OCI-LY3 (cell line): ENCODE results near the gene SLC4A4.

Experiments
- H2AFZ ChIP-seq: fragments of 200-600, 300-600 bp; shearing (Covaris generic); 2 replicates; pipeline ENCODE4 v1.6.0; 2014; ENCODE audit warnings: antibody characterized with exemption, low read depth, low read length
- H3K27ac ChIP-seq: fragments of 200-600, 300-600 bp; sonication (generic); 2 replicates; pipeline ENCODE4 v1.5.1; 2014; ENCODE audit warnings: mild to moderate bottlenecking, low read length, moderate library complexity, mixed read lengths
- H3K27me3 ChIP-seq: fragments of 200-600, 300-600 bp; sonication (generic); 2 replicates; pipeline ENCODE4 v1.6.1; 2014; ENCODE audit warnings: low read depth, low read length, mixed read lengths
- H3K36me3 ChIP-seq: fragments of 200-600, 300-600 bp; sonication (generic); replicated peaks from 2 replicates; pipeline ENCODE3; 2014; ENCODE audit warnings: low read depth, low read length, mixed read lengths
- H3K4me1 ChIP-seq: fragments of 300-600, 200-600 bp; sonication (generic); 2 replicates; pipeline ENCODE4 v1.6.1; 2014; ENCODE audit warnings: low read length, mixed read lengths
- H3K4me2 ChIP-seq: fragments of 200-600, 300-600 bp; sonication (generic); 2 replicates; pipeline ENCODE4 v1.6.1; 2014; ENCODE audit warnings: low read length, mixed read lengths
- H3K4me3 ChIP-seq: fragments of 300-600, 200-600 bp; sonication (generic); 2 replicates; pipeline ENCODE4 v1.5.1; 2014; ENCODE audit warnings: antibody characterized with exemption, mild to moderate bottlenecking, low read length, moderate library complexity
- H3K79me2 ChIP-seq: fragments of 300-600, 200-600 bp; shearing (Covaris generic); 2 replicates; pipeline ENCODE4 v1.6.1; 2014; ENCODE audit warnings: mild to moderate bottlenecking, low read length, mixed read lengths
- H3K9ac ChIP-seq: fragments of 300-600, 200-600 bp; shearing (Covaris generic); 2 replicates; pipeline ENCODE4 v1.6.0; 2014; ENCODE audit warnings: mild to moderate bottlenecking, low read length, moderate library complexity
- H3K9me3 ChIP-seq: fragments of 200-600, 300-600 bp; shearing (Covaris generic); 2 replicates; pipeline ENCODE4 v1.6.1; 2014; ENCODE audit warnings: low read length, mixed read lengths; ENCODE audit not compliant: insufficient read depth
- H4K20me1 ChIP-seq: fragments of 200-600, 300-600 bp; sonication (generic); 2 replicates; pipeline ENCODE4 v1.6.1; 2016; ENCODE audit warnings: low read length, mixed read lengths; ENCODE audit not compliant: insufficient read depth
- CTCF ChIP-seq: fragments of 200-600, 300-600 bp; sonication (generic); IDR thresholded peaks from 2 replicates; pipeline ENCODE4 v1.5.1; 2014; ENCODE audit warnings: antibody characterized with exemption, low read length, low read depth
- EZH2phosphoT487 ChIP-seq: fragments of 200-600 bp; shearing (Covaris generic); IDR thresholded peaks from 2 replicates; pipeline ENCODE4 v1.6.1; 2018; ENCODE audit warnings: antibody characterized with exemption, mixed run types, low read depth

Gene SLC4A4

DNA sequence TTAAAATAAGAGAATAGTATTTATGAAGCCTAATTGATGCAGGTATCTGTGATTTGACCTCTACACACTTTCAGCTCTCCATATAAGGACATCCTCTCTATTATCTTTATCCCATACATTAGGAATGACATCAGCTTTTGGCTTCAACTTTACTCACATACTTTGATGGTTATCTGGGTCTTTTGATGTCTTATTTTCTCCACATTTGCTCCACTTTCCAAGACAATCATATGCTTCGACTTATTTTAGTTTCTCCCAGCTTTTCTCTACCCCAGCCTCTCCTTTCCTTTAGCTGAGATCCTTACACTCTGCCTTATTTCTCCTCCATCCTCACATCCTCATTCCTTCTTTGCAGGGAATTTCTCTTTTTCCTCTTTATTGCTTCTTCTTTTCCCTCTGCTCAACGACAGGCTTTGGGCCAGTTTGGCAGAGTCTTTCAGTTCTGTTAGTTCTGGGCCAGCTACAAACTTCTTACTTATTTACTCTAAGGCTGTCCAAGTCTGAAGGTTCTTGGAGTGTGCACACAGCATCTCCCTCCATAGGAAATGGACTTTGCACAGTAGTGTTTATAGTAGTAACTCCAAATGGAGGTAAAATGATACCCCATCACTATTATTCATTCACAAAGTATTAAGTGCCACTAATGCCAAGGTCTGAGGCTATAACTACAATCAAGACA, 50.5 kb downstream of the SLC4A4 start:
- no peak overlapping the region for H3K27ac ChIP-seq
- no peaks in the 10 kb centered on the region for H4K20me1 ChIP-seq
- H3K27me3 ChIP-seq = no peaks in the 10 kb centered on the region
- TF ChIP-seq CTCF (no peak), EZH2phosphoT487 (no peak)
- no peak overlapping the region for H3K4me3 ChIP-seq
- H3K9ac ChIP-seq = no peak overlapping the region
- H3K4me2 ChIP-seq = no peak overlapping the region
- no peaks in the 10 kb centered on the region for H3K79me2 ChIP-seq
- no peaks in the 10 kb centered on the region for H3K36me3 ChIP-seq
- H3K9me3 ChIP-seq = no peaks in the 10 kb centered on the region
- H3K4me1 ChIP-seq = no peaks in the 10 kb centered on the region
- H2AFZ ChIP-seq = no peak overlapping the region

GRCh38 chr4:71392109-71392508, 53.3 kb downstream of the SLC4A4 start:
- no peak overlapping the region for H2AFZ ChIP-seq
- H3K4me2 ChIP-seq = no peak overlapping the region
- no peak overlapping the region for H3K4me3 ChIP-seq
- H4K20me1 ChIP-seq = no peaks in the 10 kb centered on the region
- TF ChIP-seq CTCF (no peak), EZH2phosphoT487 (no peak)
- H3K9me3 ChIP-seq = no peaks in the 10 kb centered on the region
- no peaks in the 10 kb centered on the region for H3K36me3 ChIP-seq
- H3K27me3 ChIP-seq = no peaks in the 10 kb centered on the region
- H3K4me1 ChIP-seq = no peaks in the 10 kb centered on the region
- H3K27ac ChIP-seq = no peak overlapping the region
- H3K9ac ChIP-seq = no peak overlapping the region
- no peaks in the 10 kb centered on the region for H3K79me2 ChIP-seq

DNA sequence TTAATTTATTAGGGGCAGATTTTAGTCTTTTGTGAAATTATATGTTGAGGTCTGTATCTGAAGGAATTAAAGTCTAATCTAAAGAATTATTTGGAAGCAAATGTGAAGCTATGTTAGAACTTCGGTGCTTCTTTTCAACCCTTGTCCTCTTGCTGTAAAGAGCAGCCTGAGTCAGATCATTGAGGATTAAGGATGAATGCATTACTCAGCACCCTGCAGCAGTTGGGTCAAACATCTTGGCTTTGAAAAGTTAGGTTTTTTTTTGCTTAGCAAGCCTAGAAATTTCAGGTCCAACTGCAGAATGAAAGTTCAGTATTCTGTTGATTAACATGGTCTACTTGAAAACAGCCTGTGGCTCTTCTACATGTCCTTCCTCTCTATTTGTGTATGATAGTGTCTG, 57.6 kb downstream of the SLC4A4 start:
- Histone ChIP-seq H4K20me1 (no peaks in the 10 kb centered on the region), H3K79me2 (no peaks in the 10 kb centered on the region), H2AFZ (no peak overlapping the region), H3K4me1 (no peaks in the 10 kb centered on the region), H3K4me3 (no peak overlapping the region), H3K36me3 (no peaks in the 10 kb centered on the region), H3K9ac (no peak overlapping the region), H3K4me2 (no peak overlapping the region), H3K27ac (no peak overlapping the region), H3K9me3 (no peaks in the 10 kb centered on the region), H3K27me3 (no peaks in the 10 kb centered on the region)
- TF ChIP-seq CTCF (no peak), EZH2phosphoT487 (no peak)

GRCh38 chr4:71400810-71401209, 62.0 kb downstream of the SLC4A4 start:
- Histone ChIP-seq H3K36me3 (no peaks in the 10 kb centered on the region), H3K79me2 (no peaks in the 10 kb centered on the region), H2AFZ (no peak overlapping the region), H4K20me1 (no peaks in the 10 kb centered on the region), H3K4me3 (no peak overlapping the region), H3K9ac (no peak overlapping the region), H3K4me2 (no peak overlapping the region), H3K27ac (no peak overlapping the region), H3K27me3 (no peaks in the 10 kb centered on the region), H3K4me1 (no peaks in the 10 kb centered on the region), H3K9me3 (no peaks in the 10 kb centered on the region)
- TF ChIP-seq EZH2phosphoT487 (no peak), CTCF (no peak)
